Measurements from ENCODE around the gene SPN.
"Not testable (repeated sequence)": the region's sequence is repeated elsewhere in the genome, so short reads cannot be mapped to it uniquely, and the experiment has no call there.

Gene SPN

DNA sequence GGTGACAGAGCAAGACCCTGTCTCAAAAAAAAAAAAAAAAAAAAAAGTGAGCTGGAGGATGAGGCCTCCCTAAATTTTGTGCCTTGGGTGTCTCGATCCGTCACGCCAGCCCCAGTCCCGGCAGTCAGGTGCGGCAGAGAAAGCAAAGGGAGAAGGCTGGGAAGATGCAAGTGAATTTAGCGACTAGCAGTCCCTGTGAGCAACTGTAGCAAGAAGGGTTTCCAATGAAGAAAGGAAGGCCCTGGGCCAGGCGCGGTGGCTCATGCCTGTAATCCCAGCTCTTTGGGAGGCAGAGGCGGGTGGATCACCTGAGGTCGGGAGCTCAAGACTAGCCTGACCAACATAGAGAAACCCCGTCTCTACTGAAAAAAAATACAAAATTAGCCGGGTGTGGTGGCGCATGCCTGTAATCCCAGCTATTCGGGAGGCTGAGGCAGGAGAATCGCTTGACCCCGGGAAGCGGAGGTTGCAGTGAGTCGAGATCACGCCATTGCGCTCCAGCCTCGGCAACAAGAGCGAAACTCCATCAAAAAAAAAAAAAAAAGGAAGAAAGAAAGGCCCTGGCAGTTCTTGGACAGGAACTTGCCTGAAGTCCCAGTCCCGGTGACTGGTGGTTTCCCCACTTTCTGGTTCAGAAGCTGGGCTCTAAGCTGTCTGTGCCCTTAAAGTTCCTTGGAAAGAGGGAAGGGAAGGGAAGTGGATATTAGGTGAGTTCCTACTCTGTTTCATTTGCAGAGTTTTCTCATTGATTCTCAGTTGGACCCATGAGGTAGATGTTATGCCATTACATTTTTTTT lies 14.1 kb downstream of the SPN start:
- no peak for DNase-seq (ENCODE audit: low read depth)

DNA sequence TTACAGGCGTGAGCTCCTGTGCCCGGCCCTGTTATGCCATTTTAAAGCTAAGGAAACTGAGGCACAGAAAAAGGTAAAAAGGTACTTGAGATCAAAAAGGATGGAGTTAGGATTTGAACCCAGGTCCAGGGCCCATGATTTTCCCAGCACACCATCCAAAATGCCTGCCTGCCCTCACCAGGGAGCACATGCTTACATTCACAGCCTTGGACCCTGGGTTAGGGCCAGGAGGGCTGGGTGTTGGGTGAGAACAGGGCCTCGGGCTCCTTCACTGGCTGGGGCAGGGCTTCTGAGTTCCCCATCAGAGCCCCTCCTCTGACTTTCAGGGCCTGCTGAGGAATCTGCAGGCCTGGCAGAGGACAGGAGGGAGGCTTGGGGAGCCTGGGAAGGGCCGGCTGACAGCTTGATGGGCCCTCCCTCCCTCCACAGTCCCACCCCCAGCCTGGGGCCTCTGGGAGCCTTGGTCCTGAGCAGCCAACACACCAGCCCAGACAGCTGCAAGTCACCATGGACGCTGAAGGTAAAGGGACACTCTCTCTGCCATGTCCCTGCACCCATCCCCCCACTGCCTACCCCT lies 15.7 kb downstream of the SPN start, which contains the start of gene QPRT:
Gene QPRT, plus strand, starts transcription at position 490 of the 577 bp plus-strand sequence. Its CDS starts 18 bp downstream, at position 508.
- DNase-seq (ENCODE audit: low read depth): no peak

DNA sequence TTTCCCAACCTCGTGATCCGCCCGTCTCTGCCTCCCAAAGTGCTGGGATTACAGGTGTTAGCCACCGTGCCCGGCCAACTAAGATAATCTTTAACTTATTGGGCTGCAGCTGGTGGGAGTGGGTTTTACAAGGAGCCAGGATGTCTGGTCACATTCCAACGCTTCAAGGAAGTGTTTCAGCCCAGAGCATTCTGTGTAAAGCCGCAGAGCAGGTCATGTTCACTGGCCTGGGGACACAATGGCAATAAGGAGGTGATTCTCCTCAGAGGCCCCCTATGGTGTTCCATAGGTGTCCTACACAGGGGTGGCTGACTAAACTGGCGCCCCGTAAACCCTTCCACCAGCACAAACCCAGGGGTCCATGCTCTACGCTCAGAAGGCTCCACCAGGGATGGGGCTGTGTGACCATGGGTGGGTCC lies 17.1 kb downstream of the SPN start:
- no peak for DNase-seq (ENCODE audit: low read depth)

DNA sequence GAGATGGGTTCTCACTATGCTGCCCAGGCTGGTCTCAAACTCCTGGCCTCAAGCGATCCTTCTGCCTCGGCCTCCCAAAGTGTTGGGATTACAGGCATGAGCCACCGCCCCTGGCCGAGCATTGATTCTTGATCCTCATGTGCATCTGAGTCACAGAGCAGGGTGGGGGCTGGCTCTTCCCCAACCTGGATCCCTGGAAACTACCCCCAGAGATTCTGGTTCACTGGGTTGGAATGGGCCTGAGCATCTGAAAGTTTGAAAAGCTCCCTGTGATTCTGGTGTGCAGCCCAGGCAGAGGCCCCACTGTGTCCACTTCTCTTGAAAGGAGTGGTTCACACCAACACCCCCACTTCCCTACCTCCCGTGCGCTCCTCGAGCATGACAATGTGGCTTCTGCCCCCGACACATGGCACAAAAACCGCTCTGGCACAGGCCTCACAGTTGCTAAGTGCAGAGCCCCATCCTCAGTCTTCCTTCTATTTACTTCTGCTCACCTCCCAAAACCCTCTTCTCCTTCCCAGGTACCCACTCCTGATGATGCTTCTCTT lies 20.6 kb downstream of the SPN start:
- peak; percentile 13 for DNase-seq (ENCODE audit: low read depth)

DNA sequence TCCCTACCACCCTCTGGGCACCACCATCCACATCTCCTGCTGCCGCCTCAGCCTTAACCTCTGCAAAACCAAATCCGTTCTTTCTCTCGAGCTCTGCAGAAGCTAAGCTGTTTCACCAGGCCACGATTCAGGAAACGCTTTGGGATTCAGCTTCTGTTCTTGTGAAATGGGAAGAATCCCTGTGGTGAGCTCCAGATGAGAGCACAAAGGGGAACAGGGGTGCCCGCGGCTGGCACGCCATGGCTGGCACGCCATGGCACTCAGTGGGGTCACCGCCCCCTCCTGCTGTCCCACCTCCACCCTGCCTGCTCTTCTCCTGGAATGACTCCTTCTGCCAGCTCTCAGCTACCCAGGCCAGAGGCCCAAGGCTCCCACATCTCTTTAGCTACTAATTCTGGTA lies 21.6 kb downstream of the SPN start:
- no peak for DNase-seq (ENCODE audit: low read depth)

DNA sequence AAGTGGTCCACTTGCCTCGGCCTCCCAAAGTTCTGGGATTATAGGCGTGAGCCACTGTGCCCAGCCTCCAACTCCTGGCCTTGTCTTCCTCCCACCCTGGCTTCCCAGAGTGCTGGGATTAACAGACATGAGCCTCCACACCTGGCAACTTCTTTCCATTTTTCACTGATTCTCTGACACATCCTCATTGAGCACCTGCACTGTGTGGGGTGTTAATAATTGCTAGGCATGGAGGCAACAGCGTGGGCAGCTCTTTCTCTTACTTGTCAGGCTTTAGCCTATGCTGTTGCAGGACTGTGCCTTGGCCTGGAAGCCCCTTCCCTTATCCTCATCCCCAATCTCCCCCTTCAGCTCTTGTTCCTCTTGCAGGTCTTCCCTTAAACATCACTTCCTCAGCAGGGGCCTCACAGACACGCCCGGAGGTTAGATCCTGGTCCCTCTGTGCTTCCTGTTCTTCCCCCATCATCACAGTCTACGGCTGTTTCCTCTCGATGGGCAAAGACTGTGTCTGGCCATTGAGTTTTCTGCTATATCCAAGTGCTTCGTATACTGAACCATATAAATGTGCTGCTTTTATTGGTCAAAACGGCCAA lies 23.8 kb downstream of the SPN start:
- no peak for DNase-seq (ENCODE audit: low read depth)

DNA sequence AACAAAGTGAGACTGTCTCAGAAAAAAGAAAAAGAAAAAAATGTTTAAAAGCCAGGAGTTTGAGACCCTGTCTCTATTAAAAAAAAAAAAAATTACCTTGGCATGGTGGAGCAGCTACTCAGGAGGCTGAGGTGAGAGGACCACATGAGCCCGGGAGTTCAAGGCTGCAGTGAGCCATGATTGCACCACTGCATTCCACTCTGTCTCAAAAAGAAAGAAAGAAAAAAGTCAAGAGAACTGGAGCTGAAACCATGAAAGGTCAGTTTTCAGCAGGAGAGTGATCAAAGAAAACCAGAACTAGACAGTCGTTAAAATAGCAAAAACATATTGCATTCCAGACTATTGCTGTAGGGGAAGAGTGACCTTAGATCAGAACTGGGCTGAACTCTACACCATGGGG lies 24.7 kb downstream of the SPN start:
- DNase-seq (ENCODE audit: low read depth): no peak

DNA sequence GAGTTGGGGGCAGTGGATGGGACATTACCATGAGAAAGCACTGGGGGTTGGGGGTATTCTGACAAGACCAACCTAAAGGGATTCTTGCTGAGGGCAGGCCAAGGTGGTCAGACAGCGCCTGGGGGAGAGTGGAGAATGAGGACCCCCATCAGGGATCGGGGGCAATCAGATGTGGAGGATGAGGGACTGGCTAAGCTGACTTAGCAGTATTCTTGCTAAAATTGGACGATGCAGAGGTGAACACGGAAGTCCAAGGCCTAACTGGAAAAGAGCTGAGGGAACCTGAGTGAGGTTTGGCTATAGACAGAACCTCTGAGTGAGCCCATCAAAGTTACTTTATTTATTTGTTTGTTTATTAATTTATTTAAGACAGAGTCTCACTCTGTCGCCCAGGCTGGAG lies 25.1 kb downstream of the SPN start:
- no peak for DNase-seq (ENCODE audit: low read depth)

DNA sequence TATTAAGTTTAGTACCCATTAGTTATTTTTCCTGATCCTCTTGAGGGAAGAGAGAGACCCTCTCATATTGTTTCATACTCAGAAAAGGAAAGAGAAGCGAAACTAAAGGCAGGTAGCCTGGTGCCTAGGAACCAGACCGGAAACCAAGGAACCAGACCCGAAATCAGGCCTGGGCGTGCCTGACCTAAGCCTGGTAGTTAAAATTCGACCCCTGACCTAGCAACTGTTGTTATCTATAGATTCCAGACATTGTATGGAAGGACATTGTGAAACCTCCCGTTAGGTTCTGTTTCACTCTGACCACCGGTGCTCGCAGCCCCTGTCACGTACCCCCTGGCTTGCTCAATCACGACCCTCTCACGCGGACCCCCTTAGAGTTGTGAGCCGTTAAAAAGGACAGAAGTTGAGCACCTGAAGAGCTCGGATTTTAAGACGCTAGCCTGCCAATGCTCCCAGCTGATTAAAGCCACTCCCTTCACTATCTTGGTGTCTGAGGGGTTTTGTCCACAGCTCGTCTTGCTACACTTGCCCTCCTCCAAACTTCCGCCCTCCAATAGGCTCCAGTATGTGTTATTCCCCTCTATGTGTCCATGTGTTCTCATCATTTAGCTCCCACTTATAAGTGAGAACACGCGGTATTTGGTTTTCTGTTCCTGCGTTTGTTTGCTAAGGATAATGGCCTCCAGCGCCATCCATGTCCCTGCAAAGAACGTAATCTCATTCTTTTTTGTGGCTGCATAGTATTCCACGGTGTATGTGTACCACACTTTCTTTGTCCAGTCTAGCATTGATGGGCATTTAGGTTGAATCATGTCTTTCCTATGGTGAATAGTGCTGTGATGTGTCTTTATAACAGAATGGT lies 26.7 kb downstream of the SPN start:
- not testable (repeated sequence) for DNase-seq (ENCODE audit: low read depth)

DNA sequence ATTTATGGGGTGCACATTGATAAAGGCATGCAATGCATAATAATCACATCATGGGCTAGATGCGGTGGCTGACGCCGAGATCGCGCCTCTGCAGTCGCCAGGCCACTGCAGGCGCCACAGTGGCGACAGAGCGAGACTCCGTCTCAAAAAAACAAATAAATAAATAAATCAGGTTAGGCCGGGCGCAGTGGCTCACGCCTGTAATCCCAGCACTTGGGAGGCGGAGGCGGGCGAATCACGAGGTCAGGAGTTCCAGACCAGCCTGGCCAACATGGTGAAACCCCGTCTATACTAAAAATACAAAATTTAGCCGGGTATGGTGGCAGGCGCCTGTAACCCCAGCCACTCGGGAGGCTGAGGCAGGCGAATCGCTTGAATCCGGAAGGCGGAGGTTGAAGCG lies 29.6 kb downstream of the SPN start:
- DNase-seq (ENCODE audit: low read depth): not testable (repeated sequence)

DNA sequence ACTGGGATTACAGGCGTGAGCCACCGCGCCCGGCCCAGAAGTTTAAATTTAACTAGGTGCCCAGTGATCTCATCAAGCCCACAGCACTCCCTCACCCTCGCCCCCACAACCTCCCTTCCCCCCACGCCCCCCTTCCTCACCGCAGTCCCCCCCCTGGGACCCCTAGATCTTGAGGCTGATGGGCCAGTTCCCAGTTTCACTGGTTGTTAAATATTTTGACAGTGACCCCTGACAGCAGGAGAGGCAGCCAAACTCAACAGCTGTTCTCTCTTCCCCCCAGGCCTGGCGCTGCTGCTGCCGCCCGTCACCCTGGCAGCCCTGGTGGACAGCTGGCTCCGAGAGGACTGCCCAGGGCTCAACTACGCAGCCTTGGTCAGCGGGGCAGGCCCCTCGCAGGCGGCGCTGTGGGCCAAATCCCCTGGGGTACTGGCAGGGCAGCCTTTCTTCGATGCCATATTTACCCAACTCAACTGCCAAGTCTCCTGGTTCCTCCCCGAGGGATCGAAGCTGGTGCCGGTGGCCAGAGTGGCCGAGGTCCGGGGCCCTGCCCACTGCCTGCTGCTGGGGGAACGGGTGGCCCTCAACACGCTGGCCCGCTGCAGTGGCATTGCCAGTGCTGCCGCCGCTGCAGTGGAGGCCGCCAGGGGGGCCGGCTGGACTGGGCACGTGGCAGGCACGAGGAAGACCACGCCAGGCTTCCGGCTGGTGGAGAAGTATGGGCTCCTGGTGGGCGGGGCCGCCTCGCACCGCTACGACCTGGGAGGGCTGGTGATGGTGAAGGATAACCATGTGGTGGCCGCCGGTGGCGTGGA lies 31.5 kb downstream of the SPN start:
- DNase-seq (ENCODE audit: low read depth): peak; percentile 47

DNA sequence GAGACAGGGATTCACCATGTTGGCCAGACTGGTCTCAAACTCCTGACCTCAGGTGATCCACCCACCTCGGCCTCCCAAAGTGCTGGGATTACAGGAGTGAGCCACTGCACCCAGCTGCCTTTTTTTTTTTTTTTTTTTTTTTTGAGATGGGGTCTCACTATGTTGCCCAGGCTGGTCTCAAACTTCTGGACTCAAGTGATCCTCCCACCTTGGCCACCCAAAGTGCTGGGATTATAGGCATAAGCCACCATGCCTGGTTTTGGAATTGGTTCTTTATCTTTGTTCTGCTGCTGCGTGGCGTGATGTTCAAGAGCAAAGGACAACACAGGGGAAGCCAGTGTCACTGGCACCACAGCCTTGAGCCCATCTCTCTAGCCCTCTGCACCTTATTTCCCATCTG lies 32.6 kb downstream of the SPN start:
- not testable (repeated sequence) for DNase-seq (ENCODE audit: low read depth)

DNA sequence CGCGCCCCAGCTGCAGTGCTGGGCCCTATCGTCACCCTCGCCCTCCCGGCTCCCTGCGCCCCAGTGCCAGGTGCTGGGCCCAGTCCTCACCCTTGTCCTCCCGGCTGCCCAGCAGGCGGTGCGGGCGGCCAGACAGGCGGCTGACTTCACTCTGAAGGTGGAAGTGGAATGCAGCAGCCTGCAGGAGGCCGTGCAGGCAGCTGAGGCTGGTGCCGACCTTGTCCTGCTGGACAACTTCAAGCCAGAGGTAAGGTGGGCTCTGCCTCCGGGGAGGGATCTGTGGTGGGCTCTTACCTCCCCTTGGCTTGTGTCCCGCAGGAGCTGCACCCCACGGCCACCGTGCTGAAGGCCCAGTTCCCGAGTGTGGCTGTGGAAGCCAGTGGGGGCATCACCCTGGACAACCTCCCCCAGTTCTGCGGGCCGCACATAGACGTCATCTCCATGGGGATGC lies 33.9 kb downstream of the SPN start:
- DNase-seq (ENCODE audit: low read depth): no peak

DNA sequence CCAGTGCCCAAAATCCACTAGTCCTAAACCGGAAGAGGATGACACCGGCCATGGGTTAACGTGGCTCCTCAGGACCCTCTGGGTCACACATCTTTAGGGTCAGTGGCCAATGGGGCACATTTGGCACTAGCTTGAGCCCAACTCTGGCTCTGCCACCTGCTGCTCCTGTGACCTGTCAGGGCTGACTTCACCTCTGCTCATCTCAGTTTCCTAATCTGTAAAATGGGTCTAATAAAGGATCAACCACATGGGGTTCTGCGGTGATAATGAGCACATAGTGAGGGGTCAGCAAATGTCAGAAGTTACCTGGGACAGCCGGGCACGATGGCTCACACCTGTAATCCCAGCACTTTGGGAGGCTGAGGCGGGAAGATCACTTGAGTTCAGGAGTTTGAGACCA lies 34.3 kb downstream of the SPN start:
- no peak for DNase-seq (ENCODE audit: low read depth)

DNA sequence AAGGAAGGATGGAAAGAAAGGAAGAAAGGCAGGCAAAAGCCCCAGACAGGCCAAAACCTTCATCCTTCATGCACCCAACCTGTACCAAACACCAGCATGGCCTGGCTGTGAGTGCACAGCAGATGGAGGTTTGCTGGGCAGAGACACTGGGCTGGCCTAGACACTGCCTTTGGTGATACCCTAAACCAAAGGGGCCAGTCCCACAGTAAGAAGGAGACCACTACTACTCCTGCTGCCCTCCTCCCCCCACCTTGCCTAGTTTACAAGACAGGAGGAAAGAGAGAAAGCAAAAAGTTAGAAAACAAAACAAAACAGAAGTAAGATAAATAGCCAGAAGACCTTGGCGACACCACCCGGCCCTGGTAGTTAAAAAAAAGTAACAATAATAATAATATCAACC lies 35.0 kb downstream of the SPN start:
- no peak for DNase-seq (ENCODE audit: low read depth)

DNA sequence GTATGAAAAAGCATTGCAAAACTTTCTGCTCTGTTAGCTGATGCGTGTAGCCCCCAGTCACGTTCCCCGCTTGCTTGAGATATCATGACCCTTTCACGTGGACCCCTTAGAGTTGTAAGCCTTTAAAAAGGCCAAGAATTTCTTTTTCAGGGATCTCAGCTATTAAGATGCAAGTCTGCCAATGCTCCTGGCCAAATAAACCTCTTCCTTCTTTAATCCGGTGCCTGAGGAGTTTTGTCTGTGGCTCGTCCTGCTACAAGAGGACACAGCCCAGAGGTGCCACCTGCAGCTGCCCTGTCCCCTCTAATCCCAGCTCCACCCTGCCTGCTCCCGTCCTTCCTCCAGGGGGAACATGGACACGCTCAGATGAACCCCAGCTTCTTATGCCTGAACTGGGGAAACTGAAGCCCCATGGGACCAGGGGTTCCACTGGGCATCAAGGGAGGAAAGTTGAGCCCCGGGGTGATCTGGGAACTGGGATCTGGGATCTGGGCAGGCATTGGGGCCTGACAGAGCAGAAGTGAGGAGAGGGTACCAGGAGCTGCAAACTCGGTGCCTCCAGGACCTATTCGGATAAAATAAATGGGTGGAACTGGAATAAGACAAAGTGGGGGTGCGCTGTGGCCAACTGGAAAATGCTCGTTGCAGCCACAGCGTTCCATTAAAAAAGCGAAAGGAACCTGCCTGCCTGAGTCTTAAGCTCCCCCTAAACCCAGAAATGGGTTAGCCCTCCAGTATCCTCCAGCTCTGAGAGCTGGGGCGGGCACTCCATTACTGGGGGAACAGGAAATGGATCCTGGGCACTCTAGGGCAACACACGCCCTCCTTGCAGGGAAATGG lies 35.7 kb downstream of the SPN start:
- no peak for DNase-seq (ENCODE audit: low read depth)

DNA sequence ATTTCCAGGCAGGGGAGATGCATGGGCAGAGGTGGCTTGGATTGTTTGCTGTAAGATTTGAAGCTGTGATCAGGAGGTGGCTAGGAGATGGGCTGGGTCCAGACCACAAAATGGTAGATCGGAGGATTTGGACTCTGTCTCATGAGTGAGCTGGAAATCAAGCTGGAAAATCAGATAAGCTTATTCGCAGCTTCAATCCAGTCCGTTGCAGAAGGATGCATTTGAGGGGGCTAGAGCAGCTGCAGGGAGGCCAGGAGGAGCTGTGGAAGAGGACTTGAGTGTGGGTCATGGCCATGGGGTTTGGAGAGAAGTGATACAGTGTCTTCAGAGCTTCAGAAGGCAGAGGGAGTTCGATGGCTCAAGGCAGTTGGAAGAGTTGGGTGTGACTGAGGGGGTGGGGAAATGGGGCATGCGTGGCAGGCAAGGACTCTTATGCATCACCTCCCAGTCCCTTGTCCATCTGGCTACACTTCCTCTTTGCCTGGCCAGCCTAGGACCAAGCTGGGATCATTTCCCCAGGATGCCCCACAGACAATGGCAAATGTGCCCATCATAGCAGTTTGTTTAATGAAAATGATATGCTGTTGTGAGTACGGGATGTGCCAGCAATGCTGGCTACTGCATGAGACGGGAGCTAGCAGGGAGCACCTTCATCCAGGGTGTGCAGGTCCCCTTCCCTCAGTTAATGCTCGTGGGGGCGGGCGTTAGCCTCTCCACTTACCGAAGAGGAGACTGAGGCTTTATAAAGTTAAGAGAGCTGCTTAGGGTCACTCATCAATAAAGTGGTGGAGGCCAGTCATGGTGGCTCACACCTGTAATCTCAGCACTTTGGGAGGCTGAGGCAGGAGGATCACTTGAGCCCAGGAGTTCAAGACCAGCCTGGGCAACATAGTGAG lies 36.5 kb downstream of the SPN start:
- no peak for DNase-seq (ENCODE audit: low read depth)

DNA sequence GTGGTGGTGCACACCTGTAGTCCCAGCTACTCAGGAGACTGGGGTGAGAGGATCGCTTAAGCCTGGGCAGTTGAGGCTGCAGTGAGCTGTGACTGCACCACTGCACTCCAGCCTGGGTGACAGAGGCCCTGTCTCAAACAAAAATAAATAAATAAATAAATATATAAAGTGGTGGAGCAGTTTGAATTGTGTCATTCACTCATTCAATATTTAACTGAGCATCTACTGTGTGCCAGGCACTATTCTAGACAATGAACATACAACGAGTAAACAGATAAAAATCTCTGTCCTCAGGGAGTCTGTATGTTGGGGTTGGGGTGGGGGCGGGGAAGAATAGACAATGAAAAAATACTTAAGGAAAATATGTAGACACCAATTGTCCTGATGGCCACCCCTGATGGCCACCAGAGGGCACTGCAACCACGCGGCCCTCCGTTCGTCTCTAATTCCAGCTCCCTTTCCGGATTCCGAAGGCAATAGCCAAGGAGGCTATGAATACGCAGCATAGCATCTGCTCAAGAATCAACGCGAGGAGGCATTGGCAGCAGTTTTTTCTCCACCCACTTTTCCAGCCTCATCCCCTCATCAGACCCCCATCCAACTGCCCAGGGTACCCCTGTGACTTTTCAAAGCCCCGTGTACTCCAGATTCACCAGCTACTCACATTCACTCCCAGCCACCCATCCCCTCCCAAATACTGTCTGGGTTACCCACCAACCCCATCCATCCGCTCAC lies 37.4 kb downstream of the SPN start:
- DNase-seq (ENCODE audit: low read depth): peak; percentile 83

DNA sequence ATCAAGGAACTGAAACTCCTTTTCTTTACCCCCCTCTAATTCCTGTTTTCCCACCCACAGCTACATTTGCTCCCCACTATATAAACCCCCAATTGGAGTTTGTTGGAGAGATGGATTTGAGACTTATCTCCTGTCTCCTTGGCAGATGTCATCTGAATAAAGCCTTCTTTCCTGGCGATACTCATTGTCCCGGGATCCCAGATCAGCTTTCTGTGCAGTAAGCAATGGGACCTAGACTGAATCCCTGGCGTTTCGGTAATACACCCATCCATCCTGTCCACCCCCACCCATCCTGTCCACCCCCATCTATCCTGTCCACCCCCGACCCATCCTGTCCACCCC lies 38.1 kb downstream of the SPN start:
- no peak for DNase-seq (ENCODE audit: low read depth)
